Activated naive CD4-positive, alpha-beta T cell treated with anti-CD3 and anti-CD28 coated beads, Interleukin-2, amount 50 U/mL, for 24 hours (primary cell): ENCODE measurements around the gene COX8C.
"Not testable (repeated sequence)": the region's sequence is repeated elsewhere in the genome, so short reads cannot be mapped to it uniquely, and the experiment has no call there.

Experiments used
- H3K27ac Mint-ChIP-seq: one replicate; pipeline ENCODE4 v1.8.0; 2021; ENCODE audit warnings: mild to moderate bottlenecking, mixed read lengths
- H3K27me3 Mint-ChIP-seq: one replicate; pipeline ENCODE4 v1.8.0; 2021; ENCODE audit warnings: mixed read lengths
- H3K36me3 Mint-ChIP-seq: one replicate; pipeline ENCODE4 v1.8.0; 2021; ENCODE audit warnings: mixed read lengths
- H3K4me1 Mint-ChIP-seq: one replicate; pipeline ENCODE4 v1.8.0; 2021; ENCODE audit warnings: mixed read lengths
- H3K4me3 Mint-ChIP-seq: one replicate; pipeline ENCODE4 v1.8.0; 2021; ENCODE audit warnings: mild to moderate bottlenecking, mixed read lengths
- H3K9me3 Mint-ChIP-seq: one replicate; pipeline ENCODE4 v1.8.0; 2021; ENCODE audit warnings: mixed read lengths

COX8C gene

GRCh38 chr14:93384256-93384655 is 37.3 kb downstream of the COX8C start:
- not testable (repeated sequence) for H3K36me3 Mint-ChIP-seq, H3K4me3 Mint-ChIP-seq, H3K9me3 Mint-ChIP-seq, H3K4me1 Mint-ChIP-seq, H3K27ac Mint-ChIP-seq
- peaks cover 27% of the 10 kb centered on the region for H3K27me3 Mint-ChIP-seq

- Mint-ChIP-seq H3K27ac (no peak overlapping the region), H3K4me3 (no peak overlapping the region), H3K4me1 (no peaks in the 10 kb centered on the region), H3K9me3 (peaks cover 21% of the 10 kb centered on the region), H3K27me3 (peaks cover 29% of the 10 kb centered on the region), H3K36me3 (no peaks in the 10 kb centered on the region)
These were observed 48.2 kb downstream of the COX8C start for GRCh38 chr14:93395231-93395630.

GRCh38 chr14:93396456-93396855 is 49.5 kb downstream of the COX8C start:
- Mint-ChIP-seq H3K4me3 (no peak overlapping the region), H3K36me3 (no peaks in the 10 kb centered on the region), H3K27me3 (peaks cover 33% of the 10 kb centered on the region), H3K27ac (no peak overlapping the region), H3K4me1 (no peaks in the 10 kb centered on the region), H3K9me3 (peaks cover 21% of the 10 kb centered on the region)
